Prostate gland (tissue), 2 donors: ENCODE measurements around the gene UBE2Q2. TPM values are rescaled to one million over a fixed set of nuclear protein-coding genes. Genes with fewer than 3 reads are reported as not detected.
"Not testable (repeated sequence)": the region's sequence is repeated elsewhere in the genome, so short reads cannot be mapped to it uniquely, and the experiment has no call there.

Source experiments
- DNase-seq: peaks from one replicate; pipeline ENCODE4 v3.0.0-alpha.2; 2019; ENCODE audit warnings: low spot score
- H3K27ac ChIP-seq, 2 donors: fragments of 200-600 bp; sonication (generic); 2 replicates each; pipeline ENCODE4 v1.5.1; 2017 to 2019
- H3K27me3 ChIP-seq: fragments of 200-600 bp; sonication (generic); replicated peaks from 2 replicates; pipeline ENCODE4 v1.5.1; 2019; ENCODE audit not compliant: insufficient read depth
- H3K36me3 ChIP-seq, 2 donors: fragments of 200-600 bp; sonication (generic); 1 replicate in 1 of 2; 2 replicates in 1 of 2; pipeline versions ENCODE4 v1.5.1 to v1.8.1; 2017 to 2019
- H3K4me1 ChIP-seq: fragments of 200-600 bp; sonication (generic); replicated peaks from 2 replicates; pipeline ENCODE4 v1.5.1; 2019
- H3K4me3 ChIP-seq, 2 donors: fragments of 200-600 bp; sonication (generic); 2 replicates each; pipeline ENCODE4 v1.5.1; 2017 to 2019
- H3K9me3 ChIP-seq: fragments of 200-600 bp; sonication (generic); 2 replicates; pipeline ENCODE4 v1.5.1; 2017
- POLR2A ChIP-seq: fragments of 450-650 bp; IDR thresholded peaks from one replicate; pipeline ENCODE4 v1.6.1; 2016; ENCODE audit warnings: antibody characterized with exemption, mild to moderate bottlenecking
- POLR2AphosphoS5 ChIP-seq: sonication (generic); formaldehyde crosslinking; IDR thresholded peaks from one replicate; pipeline ENCODE4 v1.6.1; 2017; ENCODE audit warnings: antibody characterized with exemption
- WGBS: methylation state at CpG from one replicate; pipeline ENCODE4 v1.1.5; 2018; 5-methylcytosine and 5-hydroxymethylcytosine counted together
- intact Hi-C: fragments of 100-400 bp; cut with DNase I; formaldehyde crosslinking; loops from one replicate; pipeline ENCODE4 v1.14.2; 2022
- total RNA-seq, 2 donors: library from RNA; depleted of rRNA; stranded (reverse); fragments of >200 nt; gene quantifications; one replicate each; pipeline ENCODE4 v1.1.0, GENCODE V29; 2016
- TF ChIP-seq, protein P1 (sequence below), 4 experiments: fragments of 200-600 bp in 2 of 4; fragments of 450-650 bp in 2 of 4; sonication (generic) in 2 of 4; IDR thresholded peaks; 1 replicate in 3 of 4; 2 replicates in 1 of 4; pipeline ENCODE4 v1.5.1; 2016 to 2019; ENCODE audit warnings: antibody characterized with exemption in 4 of 4, mild to moderate bottlenecking in 2 of 4, moderate library complexity in 2 of 4

The UBE2Q2 gene
- total RNA-seq, 2 donors from 2014 or later = 33.1 to 67.5 TPM

GRCh38 chr15:75843678-75844581 is 683 bp downstream of the UBE2Q2 start:
- H3K27me3 ChIP-seq = no peaks in the 10 kb centered on the region
- H3K36me3 ChIP-seq = no peaks in the 10 kb centered on the region
- WGBS = under 1% methylated on average over 48 of the region's 77 CpGs
- peak; percentile 47 for DNase-seq
- intact Hi-C loops = loop anchor here (5.0 kb wide), 1 partner anchor 58 kb away; the partner anchor contains the start of gene FBXO22
- TF ChIP-seq POLR2AphosphoS5 (no peak), POLR2A (no peak)
- H3K4me3 ChIP-seq = peak overlapping the region; percentile 81 to 82
- H3K27ac ChIP-seq = peak overlapping the region; percentile 88 to 89
- peaks cover 8% of the 10 kb centered on the region for H3K4me1 ChIP-seq
- no peaks in the 10 kb centered on the region for H3K9me3 ChIP-seq

DNA sequence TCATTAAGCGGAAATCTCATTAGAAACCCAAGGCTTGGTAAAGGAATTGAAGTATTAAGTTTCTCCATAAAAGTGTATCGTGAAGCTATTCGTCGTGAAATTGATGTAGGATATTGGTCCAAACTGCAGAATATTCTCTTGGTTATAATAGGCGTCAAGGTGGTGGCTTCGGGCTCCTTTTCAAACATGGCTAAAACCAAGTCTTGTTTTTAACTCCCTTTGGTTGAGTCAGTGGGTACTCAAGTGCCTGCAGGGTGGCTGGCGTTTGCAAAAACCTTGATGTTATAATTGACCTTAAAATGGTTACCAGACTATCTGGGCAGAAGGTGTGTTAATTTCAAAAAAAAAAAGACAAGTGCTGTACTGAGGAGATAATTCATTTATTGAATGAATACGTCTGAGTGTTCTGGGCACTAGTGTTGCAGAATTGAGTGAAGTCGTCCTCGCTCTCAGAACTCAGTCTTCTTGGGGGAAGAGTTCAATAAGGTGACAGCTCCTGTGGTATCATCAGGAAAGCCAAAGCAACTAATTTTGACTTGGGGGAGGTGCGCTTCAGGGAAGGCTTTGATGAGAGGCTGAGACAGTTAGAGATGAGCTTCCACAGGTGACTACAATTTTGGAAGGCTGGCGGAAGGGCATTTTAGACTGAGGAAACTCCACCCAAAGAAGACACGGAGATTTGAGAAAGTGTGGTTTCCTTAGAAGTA is 1.5 kb downstream of the UBE2Q2 start:
- intact Hi-C loops = loop anchor here (5.0 kb wide), 1 partner anchor 58 kb away; the partner anchor contains the start of gene FBXO22
- Histone ChIP-seq H3K9me3 (no peaks in the 10 kb centered on the region), H3K4me3 (peak overlapping the region; percentile 81 to 82), H3K27ac (peak overlapping the region; percentile 88 to 89), H3K27me3 (no peaks in the 10 kb centered on the region), H3K4me1 (peaks cover 8% of the 10 kb centered on the region), H3K36me3 (no peaks in the 10 kb centered on the region)
- DNase-seq = no peak
- 39% methylated on average over 13 of the region's 13 CpGs for WGBS
- TF ChIP-seq POLR2A = no peak

GRCh38 chr15:75849167-75849566 is 5.9 kb downstream of the UBE2Q2 start:
- 57% methylated on average over 1 of the region's 1 CpG for WGBS
- intact Hi-C loops = no loop called here

GRCh38 chr15:75850708-75851107 is 7.5 kb downstream of the UBE2Q2 start:
- Histone ChIP-seq H3K4me1 (peaks cover 3% of the 10 kb centered on the region), H3K27me3 (no peaks in the 10 kb centered on the region), H3K4me3 (no peak overlapping the region), H3K27ac (no peak overlapping the region), H3K9me3 (no peaks in the 10 kb centered on the region), H3K36me3 (no peaks in the 10 kb centered on the region)
- DNase-seq = no peak
- intact Hi-C loops = no loop called here
- TF ChIP-seq POLR2AphosphoS5 (no peak), POLR2A (no peak)
- TF ChIP-seq, protein P1, sequence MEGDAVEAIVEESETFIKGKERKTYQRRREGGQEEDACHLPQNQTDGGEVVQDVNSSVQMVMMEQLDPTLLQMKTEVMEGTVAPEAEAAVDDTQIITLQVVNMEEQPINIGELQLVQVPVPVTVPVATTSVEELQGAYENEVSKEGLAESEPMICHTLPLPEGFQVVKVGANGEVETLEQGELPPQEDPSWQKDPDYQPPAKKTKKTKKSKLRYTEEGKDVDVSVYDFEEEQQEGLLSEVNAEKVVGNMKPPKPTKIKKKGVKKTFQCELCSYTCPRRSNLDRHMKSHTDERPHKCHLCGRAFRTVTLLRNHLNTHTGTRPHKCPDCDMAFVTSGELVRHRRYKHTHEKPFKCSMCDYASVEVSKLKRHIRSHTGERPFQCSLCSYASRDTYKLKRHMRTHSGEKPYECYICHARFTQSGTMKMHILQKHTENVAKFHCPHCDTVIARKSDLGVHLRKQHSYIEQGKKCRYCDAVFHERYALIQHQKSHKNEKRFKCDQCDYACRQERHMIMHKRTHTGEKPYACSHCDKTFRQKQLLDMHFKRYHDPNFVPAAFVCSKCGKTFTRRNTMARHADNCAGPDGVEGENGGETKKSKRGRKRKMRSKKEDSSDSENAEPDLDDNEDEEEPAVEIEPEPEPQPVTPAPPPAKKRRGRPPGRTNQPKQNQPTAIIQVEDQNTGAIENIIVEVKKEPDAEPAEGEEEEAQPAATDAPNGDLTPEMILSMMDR (IDR thresholded peaks at IDR 0.05) = no peak
- WGBS = 94% methylated on average over 2 of the region's 2 CpGs

More at GRCh38 chr15:75849167-75849566, 5.9 kb downstream of the UBE2Q2 start:
- Histone ChIP-seq H3K4me1 (peaks cover 8% of the 10 kb centered on the region), H3K36me3 (no peaks in the 10 kb centered on the region), H3K27me3 (no peaks in the 10 kb centered on the region), H3K9me3 (no peaks in the 10 kb centered on the region), H3K4me3 (no peak overlapping the region), H3K27ac (no peak overlapping the region)
- DNase-seq = no peak
- no peak for TF ChIP-seq POLR2A
- no peak for TF ChIP-seq POLR2AphosphoS5
- TF ChIP-seq, protein P1 (IDR thresholded peaks at IDR 0.05) = no peak

DNA sequence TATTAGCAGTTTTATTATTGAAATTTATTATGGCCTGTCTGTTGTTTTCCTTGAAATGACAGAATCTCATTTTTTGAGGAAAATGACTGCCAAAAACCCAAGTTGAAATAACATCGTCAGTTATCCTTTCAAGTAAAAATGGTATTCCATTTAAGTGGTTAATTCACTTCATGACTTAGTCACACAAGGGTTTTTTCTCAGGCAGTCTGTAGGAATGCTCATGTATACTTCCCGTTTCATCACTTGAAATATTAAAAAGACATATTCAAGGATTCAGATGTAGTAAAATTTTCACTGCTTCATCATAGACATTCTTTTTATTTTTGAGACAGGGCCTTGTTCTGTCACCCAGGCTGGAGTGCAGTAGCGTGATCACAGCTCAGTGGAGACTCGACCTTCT is 8.3 kb downstream of the UBE2Q2 start:
- H3K9me3 ChIP-seq, H3K4me1 ChIP-seq, H3K4me3 ChIP-seq, DNase-seq, intact Hi-C loops, H3K36me3 ChIP-seq, H3K27ac ChIP-seq, H3K27me3 ChIP-seq: not testable (repeated sequence)
- WGBS = 91% methylated on average over 4 of the region's 4 CpGs

GRCh38 chr15:75857886-75858285 is 14.6 kb downstream of the UBE2Q2 start:
- H3K9me3 ChIP-seq = no peaks in the 10 kb centered on the region
- H3K4me3 ChIP-seq = no peak overlapping the region
- H3K4me1 ChIP-seq = no peaks in the 10 kb centered on the region
- no peaks in the 10 kb centered on the region for H3K27me3 ChIP-seq
- no peaks in the 10 kb centered on the region for H3K36me3 ChIP-seq
- intact Hi-C loops = no loop called here
- no peak for DNase-seq
- H3K27ac ChIP-seq = no peak overlapping the region
- TF ChIP-seq POLR2AphosphoS5 (no peak), POLR2A (no peak)
- TF ChIP-seq, protein P1 (IDR thresholded peaks at IDR 0.05) = no peak
